Parathyroid adenoma (tissue), 2 donors: ENCODE results near the gene EMILIN1.
"Not testable (repeated sequence)": the region's sequence is repeated elsewhere in the genome, so short reads cannot be mapped to it uniquely, and the experiment has no call there.

Experiments
- H2AFZ ChIP-seq: fragments of 300-600 bp; sonication (generic); one replicate; pipeline ENCODE4 v1.7.0; 2017; ENCODE audit warnings: antibody characterized with exemption, mild to moderate bottlenecking
- H3K27ac ChIP-seq: fragments of 300-600 bp; sonication (generic); one replicate; pipeline ENCODE4 v1.7.0; 2017
- H3K27me3 ChIP-seq: fragments of 300-600 bp; sonication (generic); one replicate; pipeline ENCODE4 v1.7.0; 2017; ENCODE audit warnings: low read length; ENCODE audit not compliant: control insufficient read depth, insufficient read depth
- H3K36me3 ChIP-seq: fragments of 300-600 bp; sonication (generic); one replicate; pipeline ENCODE4 v1.7.0; 2017; ENCODE audit warnings: low read length; ENCODE audit not compliant: control insufficient read depth, insufficient read depth
- H3K4me1 ChIP-seq: fragments of 300-600 bp; sonication (generic); one replicate; pipeline ENCODE4 v1.7.0; 2017; ENCODE audit warnings: control low read depth
- H3K4me2 ChIP-seq: fragments of 300-600 bp; sonication (generic); one replicate; pipeline ENCODE4 v1.7.0; 2017; ENCODE audit warnings: low read length
- H3K4me3 ChIP-seq: fragments of 300-600 bp; sonication (generic); one replicate; pipeline ENCODE4 v1.7.0; 2017; ENCODE audit warnings: low read depth, low read length
- H3K79me2 ChIP-seq: fragments of 300-600 bp; sonication (generic); one replicate; pipeline ENCODE4 v1.7.0; 2017; ENCODE audit warnings: control low read depth
- H3K9ac ChIP-seq: fragments of 300-600 bp; sonication (generic); one replicate; pipeline ENCODE4 v1.7.0; 2017; ENCODE audit warnings: mild to moderate bottlenecking
- H3K9me3 ChIP-seq: fragments of 300-600 bp; sonication (generic); one replicate; pipeline ENCODE4 v1.7.0; 2017; ENCODE audit warnings: low read length; ENCODE audit not compliant: control insufficient read depth
- CTCF ChIP-seq: fragments of 300-600 bp; sonication (generic); IDR thresholded peaks from one replicate; pipeline ENCODE4 v1.7.0; 2017; ENCODE audit warnings: antibody characterized with exemption, mild to moderate bottlenecking
- donor health status: primary hyperparathyroidism.

Gene EMILIN1

DNA sequence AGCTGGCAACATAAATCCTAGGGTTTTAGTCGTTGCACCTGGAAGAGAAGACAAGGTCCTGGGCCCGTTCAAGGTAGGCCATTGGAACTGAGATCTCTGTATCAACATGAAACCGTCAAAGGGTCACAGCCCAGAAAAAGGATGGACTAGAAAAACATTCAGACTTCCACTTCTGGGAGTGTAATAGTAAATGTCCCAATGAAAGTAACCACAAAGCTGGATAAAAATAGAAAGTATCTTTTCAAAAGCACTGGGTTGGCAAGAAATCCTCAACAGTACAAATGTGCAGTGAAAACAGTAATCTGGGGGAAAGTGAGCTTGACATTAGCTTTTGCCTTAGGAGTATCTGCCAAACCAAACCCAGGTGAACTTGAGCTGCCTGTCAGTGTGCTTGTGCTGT, 27.6 kb downstream of the EMILIN1 start:
- Histone ChIP-seq H3K27me3 (no peaks in the 10 kb centered on the region), H3K9ac (no peak overlapping the region), H3K27ac (no peak overlapping the region), H3K4me1 (no peaks in the 10 kb centered on the region), H3K4me3 (no peak overlapping the region), H2AFZ (no peak overlapping the region), H3K36me3 (no peaks in the 10 kb centered on the region), H3K9me3 (no peaks in the 10 kb centered on the region), H3K4me2 (no peak overlapping the region), H3K79me2 (no peaks in the 10 kb centered on the region)
- TF ChIP-seq CTCF = no peak

- Histone ChIP-seq H3K9ac (no peak overlapping the region), H3K27ac (no peak overlapping the region), H2AFZ (no peak overlapping the region), H3K4me3 (no peak overlapping the region), H3K4me2 (no peak overlapping the region), H3K9me3 (no peaks in the 10 kb centered on the region), H3K36me3 (no peaks in the 10 kb centered on the region), H3K27me3 (no peaks in the 10 kb centered on the region), H3K4me1 (no peaks in the 10 kb centered on the region), H3K79me2 (no peaks in the 10 kb centered on the region)
- TF ChIP-seq CTCF = no peak
Measured at GRCh38 chr2:27108221-27108620, 29.8 kb downstream of the EMILIN1 start.

DNA sequence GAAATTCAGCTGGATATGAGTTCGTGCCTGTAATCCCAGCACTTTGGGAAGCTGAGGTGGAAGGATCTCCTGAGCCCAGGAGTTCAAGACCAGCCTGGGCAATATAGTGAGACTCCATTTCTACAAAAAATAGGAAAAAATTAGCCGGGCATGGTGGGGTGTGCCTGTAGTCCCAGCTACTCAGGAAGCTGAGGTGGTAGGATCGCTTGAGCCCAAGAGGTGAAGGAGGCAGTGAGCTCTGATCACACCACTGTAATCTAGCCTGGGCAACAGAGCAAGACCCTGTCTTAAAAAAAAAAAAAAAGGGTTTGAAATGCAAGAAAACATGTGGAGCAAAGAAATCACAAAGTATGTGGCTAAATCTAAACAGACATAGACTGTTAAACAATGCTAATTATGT, 30.7 kb downstream of the EMILIN1 start:
- H3K4me3 ChIP-seq = no peak overlapping the region
- TF ChIP-seq CTCF = no peak
- no peak overlapping the region for H3K27ac ChIP-seq
- no peak overlapping the region for H3K9ac ChIP-seq
- H3K36me3 ChIP-seq = no peaks in the 10 kb centered on the region
- H3K79me2 ChIP-seq = no peaks in the 10 kb centered on the region
- H2AFZ ChIP-seq = no peak overlapping the region
- H3K4me2 ChIP-seq = no peak overlapping the region
- H3K9me3 ChIP-seq = no peaks in the 10 kb centered on the region
- H3K4me1 ChIP-seq = no peaks in the 10 kb centered on the region
- H3K27me3 ChIP-seq = no peaks in the 10 kb centered on the region

GRCh38 chr2:27110603-27111352, 32.4 kb downstream of the EMILIN1 start:
- H3K9me3 ChIP-seq, H3K4me2 ChIP-seq, H3K9ac ChIP-seq, H3K79me2 ChIP-seq, H2AFZ ChIP-seq, H3K4me1 ChIP-seq, H3K36me3 ChIP-seq, H3K27ac ChIP-seq, H3K4me3 ChIP-seq, H3K27me3 ChIP-seq: not testable (repeated sequence)

GRCh38 chr2:27111392-27112078, 33.1 kb downstream of the EMILIN1 start:
- not testable (repeated sequence) for H3K36me3 ChIP-seq, H3K9me3 ChIP-seq, H3K79me2 ChIP-seq, H3K4me3 ChIP-seq, H3K4me2 ChIP-seq, H3K4me1 ChIP-seq, H3K9ac ChIP-seq, H2AFZ ChIP-seq, H3K27ac ChIP-seq, H3K27me3 ChIP-seq
